ENCODE measurements around the gene CELA3B. TPM values are rescaled to one million over a fixed set of nuclear protein-coding genes. Genes with fewer than 3 reads are reported as not detected.
A peak's percentile ranks its signal among the peaks of the same experiment; 100 is the strongest.

CELA3B gene
- total and polyA plus RNA-seq, 2 of the 13 experiments (the other 11 are each of a cell fraction or from before 2014, with no cell fraction given): 0.34 TPM; not detected in 1

GRCh38 chr1:21937372-21938121, 39.3 kb upstream of the CELA3B start (continued):
- TF ChIP-seq ZFP37 (CRISPR knock-in tag; IDR thresholded peaks at IDR 0.05; ENCODE audit: borderline replicate concordance): no peak
- TF ChIP-seq RBM39 (IDR thresholded peaks at IDR 0.05; ENCODE audit: low read depth, low read length, poor library complexity, severe bottlenecking): peak; percentile 4
- TF ChIP-seq ARNT2 (CRISPR knock-in tag; IDR thresholded peaks at IDR 0.05; ENCODE audit: low read depth): peak; percentile 30; the same call in 1 of the 2 replicates
- TF ChIP-seq SOX5 (CRISPR knock-in tag; IDR thresholded peaks at IDR 0.05; ENCODE audit: borderline replicate concordance): no peak
- no peak for TF ChIP-seq PHB2 (IDR thresholded peaks at IDR 0.05; ENCODE audit: partially characterized antibody)
- TF ChIP-seq, protein P1, sequence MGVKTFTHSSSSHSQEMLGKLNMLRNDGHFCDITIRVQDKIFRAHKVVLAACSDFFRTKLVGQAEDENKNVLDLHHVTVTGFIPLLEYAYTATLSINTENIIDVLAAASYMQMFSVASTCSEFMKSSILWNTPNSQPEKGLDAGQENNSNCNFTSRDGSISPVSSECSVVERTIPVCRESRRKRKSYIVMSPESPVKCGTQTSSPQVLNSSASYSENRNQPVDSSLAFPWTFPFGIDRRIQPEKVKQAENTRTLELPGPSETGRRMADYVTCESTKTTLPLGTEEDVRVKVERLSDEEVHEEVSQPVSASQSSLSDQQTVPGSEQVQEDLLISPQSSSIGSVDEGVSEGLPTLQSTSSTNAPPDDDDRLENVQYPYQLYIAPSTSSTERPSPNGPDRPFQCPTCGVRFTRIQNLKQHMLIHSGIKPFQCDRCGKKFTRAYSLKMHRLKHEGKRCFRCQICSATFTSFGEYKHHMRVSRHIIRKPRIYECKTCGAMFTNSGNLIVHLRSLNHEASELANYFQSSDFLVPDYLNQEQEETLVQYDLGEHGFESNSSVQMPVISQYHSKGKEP (CRISPR knock-in tag; IDR thresholded peaks at IDR 0.05): no peak
- TF ChIP-seq MEIS1 (CRISPR knock-in tag; IDR thresholded peaks at IDR 0.05; ENCODE audit: borderline replicate concordance): no peak
- TF ChIP-seq YY1 (IDR thresholded peaks at IDR 0.05; ENCODE audit: insufficient read depth, insufficient replicate concordance, low read depth, low read length): peak; percentile 70
- TF ChIP-seq EP300 (IDR thresholded peaks at IDR 0.05; ENCODE audit: low read depth in 2 of 2, low read length in 2 of 2): peak in 1 of 2 experiments; percentile 4; a peak in 2 of 4 replicates
- no peak for TF ChIP-seq EP300 (CRISPR knock-in tag; IDR thresholded peaks at IDR 0.05; ENCODE audit: borderline replicate concordance)
- peak; percentile 77 for TF ChIP-seq MAZ (IDR thresholded peaks at IDR 0.05; ENCODE audit: borderline replicate concordance, low read depth, low read length)
- TF ChIP-seq MAZ (CRISPR knock-in tag; IDR thresholded peaks at IDR 0.05; ENCODE audit: low read depth): peak; percentile 51; the same call in 1 of the 2 replicates
- TF ChIP-seq, protein P2, sequence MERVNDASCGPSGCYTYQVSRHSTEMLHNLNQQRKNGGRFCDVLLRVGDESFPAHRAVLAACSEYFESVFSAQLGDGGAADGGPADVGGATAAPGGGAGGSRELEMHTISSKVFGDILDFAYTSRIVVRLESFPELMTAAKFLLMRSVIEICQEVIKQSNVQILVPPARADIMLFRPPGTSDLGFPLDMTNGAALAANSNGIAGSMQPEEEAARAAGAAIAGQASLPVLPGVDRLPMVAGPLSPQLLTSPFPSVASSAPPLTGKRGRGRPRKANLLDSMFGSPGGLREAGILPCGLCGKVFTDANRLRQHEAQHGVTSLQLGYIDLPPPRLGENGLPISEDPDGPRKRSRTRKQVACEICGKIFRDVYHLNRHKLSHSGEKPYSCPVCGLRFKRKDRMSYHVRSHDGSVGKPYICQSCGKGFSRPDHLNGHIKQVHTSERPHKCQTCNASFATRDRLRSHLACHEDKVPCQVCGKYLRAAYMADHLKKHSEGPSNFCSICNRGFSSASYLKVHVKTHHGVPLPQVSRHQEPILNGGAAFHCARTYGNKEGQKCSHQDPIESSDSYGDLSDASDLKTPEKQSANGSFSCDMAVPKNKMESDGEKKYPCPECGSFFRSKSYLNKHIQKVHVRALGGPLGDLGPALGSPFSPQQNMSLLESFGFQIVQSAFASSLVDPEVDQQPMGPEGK (CRISPR knock-in tag; IDR thresholded peaks at IDR 0.05): peak; percentile 91
- no peak for TF ChIP-seq ISX (CRISPR knock-in tag; conservative IDR thresholded peaks at IDR 0.05)
- 0 out of 2 replicates have a peak, but pooled peaks have one; percentile 23 for TF ChIP-seq ZNF501 (CRISPR knock-in tag; IDR thresholded peaks at IDR 0.05)
- TF ChIP-seq, protein P3, sequence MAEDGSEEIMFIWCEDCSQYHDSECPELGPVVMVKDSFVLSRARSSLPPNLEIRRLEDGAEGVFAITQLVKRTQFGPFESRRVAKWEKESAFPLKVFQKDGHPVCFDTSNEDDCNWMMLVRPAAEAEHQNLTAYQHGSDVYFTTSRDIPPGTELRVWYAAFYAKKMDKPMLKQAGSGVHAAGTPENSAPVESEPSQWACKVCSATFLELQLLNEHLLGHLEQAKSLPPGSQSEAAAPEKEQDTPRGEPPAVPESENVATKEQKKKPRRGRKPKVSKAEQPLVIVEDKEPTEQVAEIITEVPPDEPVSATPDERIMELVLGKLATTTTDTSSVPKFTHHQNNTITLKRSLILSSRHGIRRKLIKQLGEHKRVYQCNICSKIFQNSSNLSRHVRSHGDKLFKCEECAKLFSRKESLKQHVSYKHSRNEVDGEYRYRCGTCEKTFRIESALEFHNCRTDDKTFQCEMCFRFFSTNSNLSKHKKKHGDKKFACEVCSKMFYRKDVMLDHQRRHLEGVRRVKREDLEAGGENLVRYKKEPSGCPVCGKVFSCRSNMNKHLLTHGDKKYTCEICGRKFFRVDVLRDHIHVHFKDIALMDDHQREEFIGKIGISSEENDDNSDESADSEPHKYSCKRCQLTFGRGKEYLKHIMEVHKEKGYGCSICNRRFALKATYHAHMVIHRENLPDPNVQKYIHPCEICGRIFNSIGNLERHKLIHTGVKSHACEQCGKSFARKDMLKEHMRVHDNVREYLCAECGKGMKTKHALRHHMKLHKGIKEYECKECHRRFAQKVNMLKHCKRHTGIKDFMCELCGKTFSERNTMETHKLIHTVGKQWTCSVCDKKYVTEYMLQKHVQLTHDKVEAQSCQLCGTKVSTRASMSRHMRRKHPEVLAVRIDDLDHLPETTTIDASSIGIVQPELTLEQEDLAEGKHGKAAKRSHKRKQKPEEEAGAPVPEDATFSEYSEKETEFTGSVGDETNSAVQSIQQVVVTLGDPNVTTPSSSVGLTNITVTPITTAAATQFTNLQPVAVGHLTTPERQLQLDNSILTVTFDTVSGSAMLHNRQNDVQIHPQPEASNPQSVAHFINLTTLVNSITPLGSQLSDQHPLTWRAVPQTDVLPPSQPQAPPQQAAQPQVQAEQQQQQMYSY (CRISPR knock-in tag; IDR thresholded peaks at IDR 0.05): peak; percentile 98
- peak; percentile 84 for TF ChIP-seq ZKSCAN5 (CRISPR knock-in tag; IDR thresholded peaks at IDR 0.05)
- TF ChIP-seq HDAC2 (CRISPR knock-in tag; IDR thresholded peaks at IDR 0.05): no peak

Data from HepG2 (cell line).